HEK293 (cell line): ENCODE measurements around the gene TMPRSS7.

Experiments
- CTCF ChIA-PET: fragments of 350-600 bp; formaldehyde crosslinking; extraction: SDS; loops from one replicate; lab custom pipeline; 2021; ENCODE audit warnings: antibody characterized with exemption; lab: Yijun Ruan, JAX
- POLR2A ChIA-PET: fragments of 300-600 bp; formaldehyde crosslinking; extraction: SDS; loops from one replicate; lab custom pipeline; 2020; ENCODE audit warnings: antibody characterized with exemption, inconsistent platforms; lab: Yijun Ruan, JAX
- H3K27ac ChIP-seq: fragments of 200-500 bp; sonication (Bioruptor generic); 2 replicates; pipeline ENCODE4 v1.5.1; 2014; ENCODE audit warnings: low read depth, low read length, control low read depth, inconsistent platforms; ENCODE audit errors: extremely low read depth
- H3K36me3 ChIP-seq, 2 experiments: fragments of 200-500 bp in 1 of 2; sonication (Bioruptor generic) in 1 of 2; 1 replicate in 1 of 2; 2 replicates in 1 of 2; pipeline ENCODE4 v1.5.1; 2014 to 2017; ENCODE audit warnings: inconsistent platforms in 2 of 2, low read length in 2 of 2; ENCODE audit not compliant: control insufficient read depth in 2 of 2, insufficient read depth in 1 of 2
- H3K4me1 ChIP-seq: fragments of 200-500 bp; sonication (Bioruptor generic); 2 replicates; pipeline ENCODE4 v1.5.1; 2014; ENCODE audit warnings: mild to moderate bottlenecking, low read length, inconsistent platforms; ENCODE audit not compliant: control insufficient read depth, insufficient read depth
- H3K4me3 ChIP-seq: 2 replicates; pipeline ENCODE4 v1.5.1; 2011; ENCODE audit warnings: low read depth, mild to moderate bottlenecking, control low read depth, low read length, moderate library complexity
- H3K9me3 ChIP-seq: fragments of 200-500 bp; sonication (Bioruptor generic); 2 replicates; pipeline ENCODE4 v1.5.1; 2014; ENCODE audit warnings: low read depth, low read length, inconsistent platforms; ENCODE audit not compliant: control insufficient read depth, insufficient read depth
- KLF16 ChIP-seq: fragments of 450-650 bp; formaldehyde crosslinking; IDR thresholded peaks from 2 replicates; pipeline ENCODE4 v1.5.1; 2017; ENCODE audit warnings: missing biosample characterization, missing genetic modification characterization
- KLF7 ChIP-seq: fragments of 450-650 bp; formaldehyde crosslinking; IDR thresholded peaks from 2 replicates; pipeline ENCODE4 v1.5.1; 2016; ENCODE audit warnings: missing biosample characterization, missing genetic modification characterization, borderline replicate concordance
- SCRT1 ChIP-seq: fragments of 450-650 bp; formaldehyde crosslinking; IDR thresholded peaks from 2 replicates; pipeline ENCODE4 v1.5.1; 2016; ENCODE audit warnings: missing biosample characterization, missing genetic modification characterization, borderline replicate concordance
- SCRT2 ChIP-seq: fragments of 450-650 bp; formaldehyde crosslinking; IDR thresholded peaks from 2 replicates; pipeline ENCODE4 v1.5.1; 2016; ENCODE audit warnings: missing biosample characterization, missing genetic modification characterization
- SETDB1 ChIP-seq: IDR thresholded peaks from one replicate; pipeline ENCODE4 v1.6.1; 2017; ENCODE audit warnings: mild to moderate bottlenecking, low read length, moderate library complexity, mixed read lengths; ENCODE audit not compliant: insufficient read length
- YY1 ChIP-seq: fragments of 450-650 bp; formaldehyde crosslinking; IDR thresholded peaks from 2 replicates; pipeline ENCODE4 v1.5.1; 2018; ENCODE audit warnings: missing biosample characterization, missing genetic modification characterization
- ZBTB7A ChIP-seq: fragments of 450-650 bp; formaldehyde crosslinking; IDR thresholded peaks from 2 replicates; pipeline ENCODE4 v1.5.1; 2016; ENCODE audit warnings: low read depth, missing biosample characterization, missing genetic modification characterization
- ZFHX2 ChIP-seq: fragments of 450-650 bp; formaldehyde crosslinking; conservative IDR thresholded peaks from 2 replicates; pipeline ENCODE4 v1.5.1; 2016; ENCODE audit warnings: missing biosample characterization, missing genetic modification characterization
- ZNF223 ChIP-seq: fragments of 450-650 bp; formaldehyde crosslinking; IDR thresholded peaks from 2 replicates; pipeline ENCODE4 v1.5.1; 2016; ENCODE audit warnings: missing biosample characterization, missing genetic modification characterization
- ZNF585B ChIP-seq: fragments of 450-650 bp; formaldehyde crosslinking; IDR thresholded peaks from 2 replicates; pipeline ENCODE4 v1.5.1; 2016; ENCODE audit warnings: missing biosample characterization, missing genetic modification characterization
- ZNF792 ChIP-seq: fragments of 450-650 bp; formaldehyde crosslinking; IDR thresholded peaks from 2 replicates; pipeline ENCODE4 v1.5.1; 2016; ENCODE audit warnings: missing biosample characterization, missing genetic modification characterization
- ZNF843 ChIP-seq: fragments of 450-650 bp; formaldehyde crosslinking; IDR thresholded peaks from 2 replicates; pipeline ENCODE4 v1.5.1; 2016; ENCODE audit warnings: missing biosample characterization, missing genetic modification characterization
- TF ChIP-seq, protein P1 (sequence below): fragments of 450-650 bp; formaldehyde crosslinking; IDR thresholded peaks from 2 replicates; pipeline ENCODE4 v1.5.1; 2016; ENCODE audit warnings: missing biosample characterization, missing genetic modification characterization
- TF ChIP-seq, protein P2 (sequence below): fragments of 450-650 bp; formaldehyde crosslinking; IDR thresholded peaks from 2 replicates; pipeline ENCODE4 v1.5.1; 2017; ENCODE audit warnings: missing biosample characterization, missing genetic modification characterization
- TF ChIP-seq, protein P3 (sequence below): fragments of 450-650 bp; IDR thresholded peaks from 2 replicates; pipeline ENCODE4 v1.5.1; 2018; ENCODE audit warnings: missing biosample characterization, missing genetic modification characterization
- TF ChIP-seq, protein P4 (sequence below): fragments of 450-650 bp; formaldehyde crosslinking; IDR thresholded peaks from 2 replicates; pipeline ENCODE4 v1.5.1; 2016; ENCODE audit warnings: missing biosample characterization, missing genetic modification characterization
- TF ChIP-seq, protein P5 (sequence below): fragments of 450-650 bp; formaldehyde crosslinking; IDR thresholded peaks from 2 replicates; pipeline ENCODE4 v1.5.1; 2016; ENCODE audit warnings: missing biosample characterization, missing genetic modification characterization
- TF ChIP-seq, protein P6 (sequence below): fragments of 450-650 bp; formaldehyde crosslinking; IDR thresholded peaks from 2 replicates; pipeline ENCODE4 v1.5.1; 2016; ENCODE audit warnings: missing biosample characterization, missing genetic modification characterization, borderline replicate concordance

The TMPRSS7 gene

GRCh38 chr3:112083239-112083638, 48.7 kb downstream of the TMPRSS7 start:
- no peak overlapping the region for H3K27ac ChIP-seq
- POLR2A ChIA-PET, result no interaction called here
- no peaks in the 10 kb centered on the region for H3K36me3 ChIP-seq
- TF ChIP-seq ZNF792 (no peak), KLF16 (no peak), ZNF843 (tag by site-specific recombination) (no peak), ZNF585B (tag by site-specific recombination) (no peak), ZNF223 (no peak), ZFHX2 (no peak), ZBTB7A (tag by site-specific recombination) (no peak)
- TF ChIP-seq, protein P1, sequence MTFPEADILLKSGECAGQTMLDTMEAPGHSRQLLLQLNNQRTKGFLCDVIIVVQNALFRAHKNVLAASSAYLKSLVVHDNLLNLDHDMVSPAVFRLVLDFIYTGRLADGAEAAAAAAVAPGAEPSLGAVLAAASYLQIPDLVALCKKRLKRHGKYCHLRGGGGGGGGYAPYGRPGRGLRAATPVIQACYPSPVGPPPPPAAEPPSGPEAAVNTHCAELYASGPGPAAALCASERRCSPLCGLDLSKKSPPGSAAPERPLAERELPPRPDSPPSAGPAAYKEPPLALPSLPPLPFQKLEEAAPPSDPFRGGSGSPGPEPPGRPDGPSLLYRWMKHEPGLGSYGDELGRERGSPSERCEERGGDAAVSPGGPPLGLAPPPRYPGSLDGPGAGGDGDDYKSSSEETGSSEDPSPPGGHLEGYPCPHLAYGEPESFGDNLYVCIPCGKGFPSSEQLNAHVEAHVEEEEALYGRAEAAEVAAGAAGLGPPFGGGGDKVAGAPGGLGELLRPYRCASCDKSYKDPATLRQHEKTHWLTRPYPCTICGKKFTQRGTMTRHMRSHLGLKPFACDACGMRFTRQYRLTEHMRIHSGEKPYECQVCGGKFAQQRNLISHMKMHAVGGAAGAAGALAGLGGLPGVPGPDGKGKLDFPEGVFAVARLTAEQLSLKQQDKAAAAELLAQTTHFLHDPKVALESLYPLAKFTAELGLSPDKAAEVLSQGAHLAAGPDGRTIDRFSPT (tag by site-specific recombination), result no peak
- TF ChIP-seq, protein P2, sequence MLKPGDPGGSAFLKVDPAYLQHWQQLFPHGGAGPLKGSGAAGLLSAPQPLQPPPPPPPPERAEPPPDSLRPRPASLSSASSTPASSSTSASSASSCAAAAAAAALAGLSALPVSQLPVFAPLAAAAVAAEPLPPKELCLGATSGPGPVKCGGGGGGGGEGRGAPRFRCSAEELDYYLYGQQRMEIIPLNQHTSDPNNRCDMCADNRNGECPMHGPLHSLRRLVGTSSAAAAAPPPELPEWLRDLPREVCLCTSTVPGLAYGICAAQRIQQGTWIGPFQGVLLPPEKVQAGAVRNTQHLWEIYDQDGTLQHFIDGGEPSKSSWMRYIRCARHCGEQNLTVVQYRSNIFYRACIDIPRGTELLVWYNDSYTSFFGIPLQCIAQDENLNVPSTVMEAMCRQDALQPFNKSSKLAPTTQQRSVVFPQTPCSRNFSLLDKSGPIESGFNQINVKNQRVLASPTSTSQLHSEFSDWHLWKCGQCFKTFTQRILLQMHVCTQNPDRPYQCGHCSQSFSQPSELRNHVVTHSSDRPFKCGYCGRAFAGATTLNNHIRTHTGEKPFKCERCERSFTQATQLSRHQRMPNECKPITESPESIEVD (tag by site-specific recombination), result no peak
- TF ChIP-seq, protein P3, sequence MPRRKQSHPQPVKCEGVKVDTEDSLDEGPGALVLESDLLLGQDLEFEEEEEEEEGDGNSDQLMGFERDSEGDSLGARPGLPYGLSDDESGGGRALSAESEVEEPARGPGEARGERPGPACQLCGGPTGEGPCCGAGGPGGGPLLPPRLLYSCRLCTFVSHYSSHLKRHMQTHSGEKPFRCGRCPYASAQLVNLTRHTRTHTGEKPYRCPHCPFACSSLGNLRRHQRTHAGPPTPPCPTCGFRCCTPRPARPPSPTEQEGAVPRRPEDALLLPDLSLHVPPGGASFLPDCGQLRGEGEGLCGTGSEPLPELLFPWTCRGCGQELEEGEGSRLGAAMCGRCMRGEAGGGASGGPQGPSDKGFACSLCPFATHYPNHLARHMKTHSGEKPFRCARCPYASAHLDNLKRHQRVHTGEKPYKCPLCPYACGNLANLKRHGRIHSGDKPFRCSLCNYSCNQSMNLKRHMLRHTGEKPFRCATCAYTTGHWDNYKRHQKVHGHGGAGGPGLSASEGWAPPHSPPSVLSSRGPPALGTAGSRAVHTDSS (tag by site-specific recombination), result no peak
- TF ChIP-seq, protein P4, sequence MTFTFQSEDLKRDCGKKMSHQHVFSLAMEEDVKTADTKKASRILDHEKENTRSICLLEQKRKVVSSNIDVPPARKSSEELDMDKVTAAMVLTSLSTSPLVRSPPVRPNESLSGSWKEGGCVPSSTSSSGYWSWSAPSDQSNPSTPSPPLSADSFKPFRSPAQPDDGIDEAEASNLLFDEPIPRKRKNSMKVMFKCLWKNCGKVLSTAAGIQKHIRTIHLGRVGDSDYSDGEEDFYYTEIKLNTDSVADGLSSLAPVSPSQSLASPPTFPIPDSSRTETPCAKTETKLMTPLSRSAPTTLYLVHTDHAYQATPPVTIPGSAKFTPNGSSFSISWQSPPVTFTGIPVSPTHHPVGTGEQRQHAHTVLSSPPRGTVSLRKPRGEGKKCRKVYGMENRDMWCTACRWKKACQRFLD, result no peak
- CTCF ChIA-PET, result no interaction called here
- H3K4me1 ChIP-seq, result peaks cover under 1% of the 10 kb centered on the region; the same call in 1 of the 2 replicates
- no peak overlapping the region for H3K4me3 ChIP-seq
- no peaks in the 10 kb centered on the region for H3K9me3 ChIP-seq

GRCh38 chr3:112084980-112085705, 50.6 kb downstream of the TMPRSS7 start:
- ChIA-PET POLR2A (no interaction called here), CTCF (interaction anchor here (0.6 to 1.4 kb wide), 2 partner anchors 71 to 95 kb away, joined by 3 read pairs; no protein-coding TSS in a partner anchor)
- H3K9me3 ChIP-seq, result no peaks in the 10 kb centered on the region
- no peak overlapping the region for H3K4me3 ChIP-seq
- H3K36me3 ChIP-seq, result no peaks in the 10 kb centered on the region
- no peak overlapping the region; the same call in 1 of the 2 replicates for H3K27ac ChIP-seq
- peaks cover 10% of the 10 kb centered on the region; the same call in 1 of the 2 replicates for H3K4me1 ChIP-seq
- TF ChIP-seq, protein P5, sequence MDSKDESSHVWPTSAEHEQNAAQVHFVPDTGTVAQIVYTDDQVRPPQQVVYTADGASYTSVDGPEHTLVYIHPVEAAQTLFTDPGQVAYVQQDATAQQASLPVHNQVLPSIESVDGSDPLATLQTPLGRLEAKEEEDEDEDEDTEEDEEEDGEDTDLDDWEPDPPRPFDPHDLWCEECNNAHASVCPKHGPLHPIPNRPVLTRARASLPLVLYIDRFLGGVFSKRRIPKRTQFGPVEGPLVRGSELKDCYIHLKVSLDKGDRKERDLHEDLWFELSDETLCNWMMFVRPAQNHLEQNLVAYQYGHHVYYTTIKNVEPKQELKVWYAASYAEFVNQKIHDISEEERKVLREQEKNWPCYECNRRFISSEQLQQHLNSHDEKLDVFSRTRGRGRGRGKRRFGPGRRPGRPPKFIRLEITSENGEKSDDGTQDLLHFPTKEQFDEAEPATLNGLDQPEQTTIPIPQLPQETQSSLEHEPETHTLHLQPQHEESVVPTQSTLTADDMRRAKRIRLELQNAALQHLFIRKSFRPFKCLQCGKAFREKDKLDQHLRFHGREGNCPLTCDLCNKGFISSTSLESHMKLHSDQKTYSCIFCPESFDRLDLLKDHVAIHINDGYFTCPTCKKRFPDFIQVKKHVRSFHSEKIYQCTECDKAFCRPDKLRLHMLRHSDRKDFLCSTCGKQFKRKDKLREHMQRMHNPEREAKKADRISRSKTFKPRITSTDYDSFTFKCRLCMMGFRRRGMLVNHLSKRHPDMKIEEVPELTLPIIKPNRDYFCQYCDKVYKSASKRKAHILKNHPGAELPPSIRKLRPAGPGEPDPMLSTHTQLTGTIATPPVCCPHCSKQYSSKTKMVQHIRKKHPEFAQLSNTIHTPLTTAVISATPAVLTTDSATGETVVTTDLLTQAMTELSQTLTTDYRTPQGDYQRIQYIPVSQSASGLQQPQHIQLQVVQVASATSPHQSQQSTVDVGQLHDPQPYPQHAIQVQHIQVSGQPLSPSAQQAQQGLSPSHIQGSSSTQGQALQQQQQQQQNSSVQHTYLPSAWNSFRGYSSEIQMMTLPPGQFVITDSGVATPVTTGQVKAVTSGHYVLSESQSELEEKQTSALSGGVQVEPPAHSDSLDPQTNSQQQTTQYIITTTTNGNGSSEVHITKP, result peak; percentile 71
- TF ChIP-seq SETDB1 (no peak), SCRT2 (tag by site-specific recombination) (peak; percentile 95), YY1 (no peak), SCRT1 (tag by site-specific recombination) (peak; percentile 77), KLF7 (tag by site-specific recombination) (no peak)
- TF ChIP-seq, protein P6, sequence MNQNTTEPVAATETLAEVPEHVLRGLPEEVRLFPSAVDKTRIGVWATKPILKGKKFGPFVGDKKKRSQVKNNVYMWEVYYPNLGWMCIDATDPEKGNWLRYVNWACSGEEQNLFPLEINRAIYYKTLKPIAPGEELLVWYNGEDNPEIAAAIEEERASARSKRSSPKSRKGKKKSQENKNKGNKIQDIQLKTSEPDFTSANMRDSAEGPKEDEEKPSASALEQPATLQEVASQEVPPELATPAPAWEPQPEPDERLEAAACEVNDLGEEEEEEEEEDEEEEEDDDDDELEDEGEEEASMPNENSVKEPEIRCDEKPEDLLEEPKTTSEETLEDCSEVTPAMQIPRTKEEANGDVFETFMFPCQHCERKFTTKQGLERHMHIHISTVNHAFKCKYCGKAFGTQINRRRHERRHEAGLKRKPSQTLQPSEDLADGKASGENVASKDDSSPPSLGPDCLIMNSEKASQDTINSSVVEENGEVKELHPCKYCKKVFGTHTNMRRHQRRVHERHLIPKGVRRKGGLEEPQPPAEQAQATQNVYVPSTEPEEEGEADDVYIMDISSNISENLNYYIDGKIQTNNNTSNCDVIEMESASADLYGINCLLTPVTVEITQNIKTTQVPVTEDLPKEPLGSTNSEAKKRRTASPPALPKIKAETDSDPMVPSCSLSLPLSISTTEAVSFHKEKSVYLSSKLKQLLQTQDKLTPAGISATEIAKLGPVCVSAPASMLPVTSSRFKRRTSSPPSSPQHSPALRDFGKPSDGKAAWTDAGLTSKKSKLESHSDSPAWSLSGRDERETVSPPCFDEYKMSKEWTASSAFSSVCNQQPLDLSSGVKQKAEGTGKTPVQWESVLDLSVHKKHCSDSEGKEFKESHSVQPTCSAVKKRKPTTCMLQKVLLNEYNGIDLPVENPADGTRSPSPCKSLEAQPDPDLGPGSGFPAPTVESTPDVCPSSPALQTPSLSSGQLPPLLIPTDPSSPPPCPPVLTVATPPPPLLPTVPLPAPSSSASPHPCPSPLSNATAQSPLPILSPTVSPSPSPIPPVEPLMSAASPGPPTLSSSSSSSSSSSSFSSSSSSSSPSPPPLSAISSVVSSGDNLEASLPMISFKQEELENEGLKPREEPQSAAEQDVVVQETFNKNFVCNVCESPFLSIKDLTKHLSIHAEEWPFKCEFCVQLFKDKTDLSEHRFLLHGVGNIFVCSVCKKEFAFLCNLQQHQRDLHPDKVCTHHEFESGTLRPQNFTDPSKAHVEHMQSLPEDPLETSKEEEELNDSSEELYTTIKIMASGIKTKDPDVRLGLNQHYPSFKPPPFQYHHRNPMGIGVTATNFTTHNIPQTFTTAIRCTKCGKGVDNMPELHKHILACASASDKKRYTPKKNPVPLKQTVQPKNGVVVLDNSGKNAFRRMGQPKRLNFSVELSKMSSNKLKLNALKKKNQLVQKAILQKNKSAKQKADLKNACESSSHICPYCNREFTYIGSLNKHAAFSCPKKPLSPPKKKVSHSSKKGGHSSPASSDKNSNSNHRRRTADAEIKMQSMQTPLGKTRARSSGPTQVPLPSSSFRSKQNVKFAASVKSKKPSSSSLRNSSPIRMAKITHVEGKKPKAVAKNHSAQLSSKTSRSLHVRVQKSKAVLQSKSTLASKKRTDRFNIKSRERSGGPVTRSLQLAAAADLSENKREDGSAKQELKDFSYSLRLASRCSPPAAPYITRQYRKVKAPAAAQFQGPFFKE (tag by site-specific recombination), result no peak
